ENCODE data around the gene CMTM6.

The CMTM6 gene

DNA sequence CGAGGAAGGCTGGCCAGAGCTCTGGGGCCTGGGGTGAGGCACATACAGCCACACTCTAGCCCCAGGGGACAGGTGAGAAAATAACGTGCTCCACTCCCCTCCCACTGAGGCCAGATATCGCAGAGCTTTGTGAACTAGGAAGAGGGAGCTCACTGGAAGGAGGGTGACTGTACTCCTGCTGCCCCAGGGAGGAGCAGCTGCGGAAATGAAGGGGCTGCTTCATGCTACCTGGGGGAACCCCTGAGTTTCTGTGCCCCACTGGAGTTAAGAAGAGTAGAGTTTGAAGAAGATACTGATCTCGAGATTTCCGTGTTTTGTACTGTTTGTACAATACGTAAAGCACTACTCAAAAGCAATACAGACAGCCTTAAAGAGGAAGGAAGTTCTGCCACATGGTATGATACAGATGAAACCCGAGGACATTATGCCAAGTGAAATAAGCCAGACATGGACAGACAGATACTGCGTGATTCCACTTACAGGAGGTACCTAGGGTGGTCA is 44.6 kb downstream of the CMTM6 start:
- no peak overlapping the region for H3K4me3 ChIP-seq (ENCODE audit: low read length)
- no peak for DNase-seq (ENCODE audit: low read depth)
- TF ChIP-seq CTCF (IDR thresholded peaks at IDR 0.05; ENCODE audit: insufficient read depth, low read depth, low read length, missing control alignments): no peak

- no peak for DNase-seq (ENCODE audit: low read depth)
- no peak overlapping the region for H3K4me3 ChIP-seq (ENCODE audit: low read length)
Observed at GRCh38 chr3:32456429-32457130, 46.1 kb downstream of the CMTM6 start.

DNA sequence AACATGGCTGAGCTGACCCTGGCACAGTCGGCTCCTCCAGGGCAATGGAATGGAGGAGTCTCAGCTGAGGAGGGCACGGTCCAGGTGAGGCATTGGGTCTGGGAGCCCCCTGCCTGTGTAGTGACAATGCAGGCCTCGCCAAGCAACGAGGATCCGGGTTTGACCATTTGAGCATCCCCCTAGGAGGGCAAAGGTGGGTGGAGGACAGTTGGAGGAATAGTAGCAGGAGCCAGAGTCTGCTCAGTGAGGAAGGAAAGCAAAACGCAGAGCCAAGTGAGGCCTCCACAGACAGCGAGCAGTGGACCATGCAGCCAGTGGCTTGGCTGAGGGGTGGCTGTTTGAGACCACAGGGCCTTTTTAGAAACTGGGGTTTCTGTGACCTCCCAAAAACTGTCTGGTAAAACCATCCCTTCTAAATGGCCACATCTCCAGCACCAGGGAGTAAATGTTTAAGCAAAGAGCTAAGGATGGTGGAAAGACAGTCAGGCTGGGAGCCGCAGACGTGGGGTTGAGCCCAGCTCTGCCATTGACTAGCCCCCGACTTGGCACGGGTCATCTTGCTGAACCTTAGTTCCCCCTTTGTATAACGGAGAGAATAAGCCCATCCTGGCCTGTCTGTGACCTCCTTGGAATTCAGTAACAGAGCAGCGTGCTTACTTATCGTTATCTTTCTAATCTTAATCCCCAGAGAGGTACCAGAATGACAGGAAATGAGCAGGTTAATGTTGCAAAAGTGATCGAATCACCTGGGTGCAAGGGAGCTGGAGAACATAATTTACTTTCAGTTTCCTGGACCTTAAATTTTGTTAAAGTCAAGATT is 46.8 kb downstream of the CMTM6 start:
- no peak overlapping the region for H3K4me3 ChIP-seq (ENCODE audit: low read length)
- no peak for TF ChIP-seq CTCF (IDR thresholded peaks at IDR 0.05; ENCODE audit: insufficient read depth, low read depth, low read length, missing control alignments)
- no peak for DNase-seq (ENCODE audit: low read depth)

More at GRCh38 chr3:32456429-32457130, 46.1 kb downstream of the CMTM6 start:
- TF ChIP-seq CTCF (IDR thresholded peaks at IDR 0.05; ENCODE audit: insufficient read depth, low read depth, low read length, missing control alignments): no peak

GRCh38 chr3:32454731-32455608 is 47.7 kb downstream of the CMTM6 start:
- H3K4me3 ChIP-seq (ENCODE audit: low read length): no peak overlapping the region
- DNase-seq (ENCODE audit: low read depth): no peak
- no peak for TF ChIP-seq CTCF (IDR thresholded peaks at IDR 0.05; ENCODE audit: insufficient read depth, low read depth, low read length, missing control alignments)

GRCh38 chr3:32454111-32454510 is 48.5 kb downstream of the CMTM6 start:
- no peak overlapping the region for H3K4me3 ChIP-seq (ENCODE audit: low read length)
- TF ChIP-seq CTCF (IDR thresholded peaks at IDR 0.05; ENCODE audit: insufficient read depth, low read depth, low read length, missing control alignments): no peak

GRCh38 chr3:32453346-32453745 is 49.3 kb downstream of the CMTM6 start:
- DNase-seq (ENCODE audit: low read depth): no peak
- H3K4me3 ChIP-seq (ENCODE audit: low read length): no peak overlapping the region
- no peak for TF ChIP-seq CTCF (IDR thresholded peaks at IDR 0.05; ENCODE audit: insufficient read depth, low read depth, low read length, missing control alignments)

More at GRCh38 chr3:32454111-32454510, 48.5 kb downstream of the CMTM6 start:
- no peak for DNase-seq (ENCODE audit: low read depth)

Data from epithelial cell of esophagus (primary cell).